ENCODE results near the gene FGF1.

DNA sequence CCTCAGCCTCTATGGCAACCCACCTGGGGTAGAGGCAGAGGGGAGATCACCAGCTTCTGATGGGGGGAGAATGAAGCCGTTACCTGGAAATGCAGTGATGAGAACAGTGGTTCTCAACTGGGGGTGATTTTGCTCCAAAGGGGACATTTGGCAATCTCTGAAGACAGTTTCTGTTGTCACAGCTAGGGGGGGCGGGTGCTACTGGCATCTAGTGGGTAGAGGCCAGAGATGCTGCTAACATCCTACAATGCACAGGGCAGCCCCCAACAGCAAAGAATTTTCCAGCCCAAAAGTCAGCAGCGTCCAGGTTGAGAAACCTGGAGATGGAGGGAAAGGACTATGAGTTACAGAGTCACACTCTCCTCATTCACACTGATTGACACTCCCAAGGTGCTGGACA, 84.5 kb downstream of the FGF1 start:
- no peak for TF ChIP-seq POLR2A (IDR thresholded peaks at IDR 0.05)
- TF ChIP-seq, protein P1, sequence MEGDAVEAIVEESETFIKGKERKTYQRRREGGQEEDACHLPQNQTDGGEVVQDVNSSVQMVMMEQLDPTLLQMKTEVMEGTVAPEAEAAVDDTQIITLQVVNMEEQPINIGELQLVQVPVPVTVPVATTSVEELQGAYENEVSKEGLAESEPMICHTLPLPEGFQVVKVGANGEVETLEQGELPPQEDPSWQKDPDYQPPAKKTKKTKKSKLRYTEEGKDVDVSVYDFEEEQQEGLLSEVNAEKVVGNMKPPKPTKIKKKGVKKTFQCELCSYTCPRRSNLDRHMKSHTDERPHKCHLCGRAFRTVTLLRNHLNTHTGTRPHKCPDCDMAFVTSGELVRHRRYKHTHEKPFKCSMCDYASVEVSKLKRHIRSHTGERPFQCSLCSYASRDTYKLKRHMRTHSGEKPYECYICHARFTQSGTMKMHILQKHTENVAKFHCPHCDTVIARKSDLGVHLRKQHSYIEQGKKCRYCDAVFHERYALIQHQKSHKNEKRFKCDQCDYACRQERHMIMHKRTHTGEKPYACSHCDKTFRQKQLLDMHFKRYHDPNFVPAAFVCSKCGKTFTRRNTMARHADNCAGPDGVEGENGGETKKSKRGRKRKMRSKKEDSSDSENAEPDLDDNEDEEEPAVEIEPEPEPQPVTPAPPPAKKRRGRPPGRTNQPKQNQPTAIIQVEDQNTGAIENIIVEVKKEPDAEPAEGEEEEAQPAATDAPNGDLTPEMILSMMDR (IDR thresholded peaks at IDR 0.05) = no peak
